ENCODE data around the gene CDCP1.
A peak's percentile ranks its signal among the peaks of the same experiment; 100 is the strongest.

CDCP1 gene

DNA sequence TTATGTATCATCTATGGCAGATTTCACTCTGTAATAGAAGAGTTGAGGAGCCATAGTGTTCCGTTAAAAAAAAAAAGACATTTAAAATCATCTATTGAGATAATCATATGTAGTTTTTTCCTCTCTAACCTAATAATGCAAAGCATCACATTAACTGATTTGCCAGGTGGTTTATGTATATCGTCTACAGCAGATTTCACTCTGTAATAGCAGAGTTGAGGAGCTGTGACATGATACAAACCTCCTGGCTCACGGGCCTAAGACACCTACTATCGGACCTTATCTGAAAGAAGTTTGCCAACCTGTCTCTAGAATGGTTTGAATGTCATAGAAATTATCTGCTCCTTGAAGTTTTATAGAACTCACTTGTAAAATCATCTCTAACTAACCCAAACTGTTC, 29.8 kb downstream of the CDCP1 start:
- H3K4me3 ChIP-seq (ENCODE audit: control insufficient read depth in 1 of 7, extremely low read depth in 1 of 7, insufficient read depth in 4 of 7, low read depth in 2 of 7, low read length in 6 of 7): no peak overlapping the region
- ChIA-PET POLR2A (no interaction called here), CTCF (no interaction called here)
- H3K9me3 ChIP-seq (ENCODE audit: control extremely low read depth in 1 of 5, control insufficient read depth in 4 of 5, insufficient read depth in 2 of 5, low read depth in 1 of 5, low read length in 4 of 5): no peaks in the 10 kb centered on the region
- no peak for DNase-seq
- no peaks in the 10 kb centered on the region for H3K27me3 ChIP-seq (replicated peaks in 2 of 5; ENCODE audit: control insufficient read depth in 4 of 5, insufficient read depth in 5 of 5, low read length in 4 of 5)
- 100% methylated on average over 2 of the region's 4 CpGs for WGBS (ENCODE audit: insufficient coverage)
- H3K4me1 ChIP-seq (ENCODE audit: control extremely low read depth in 1 of 4, control insufficient read depth in 4 of 4, insufficient read depth in 4 of 4, low read length in 3 of 4): peaks cover 6 to 20% (median 10%) of the 10 kb centered on the region in 4 experiments
- peaks cover 0 to 25% (median 3%) of the 10 kb centered on the region in 4 experiments for H3K36me3 ChIP-seq (ENCODE audit: control insufficient read depth in 4 of 4, insufficient read depth in 4 of 4, low read length in 3 of 4)
- H3K27ac ChIP-seq (ENCODE audit: insufficient read depth in 1 of 2, low read depth in 1 of 2, low read length in 2 of 2, poor library complexity in 1 of 2, severe bottlenecking in 2 of 2): no peak overlapping the region

DNA sequence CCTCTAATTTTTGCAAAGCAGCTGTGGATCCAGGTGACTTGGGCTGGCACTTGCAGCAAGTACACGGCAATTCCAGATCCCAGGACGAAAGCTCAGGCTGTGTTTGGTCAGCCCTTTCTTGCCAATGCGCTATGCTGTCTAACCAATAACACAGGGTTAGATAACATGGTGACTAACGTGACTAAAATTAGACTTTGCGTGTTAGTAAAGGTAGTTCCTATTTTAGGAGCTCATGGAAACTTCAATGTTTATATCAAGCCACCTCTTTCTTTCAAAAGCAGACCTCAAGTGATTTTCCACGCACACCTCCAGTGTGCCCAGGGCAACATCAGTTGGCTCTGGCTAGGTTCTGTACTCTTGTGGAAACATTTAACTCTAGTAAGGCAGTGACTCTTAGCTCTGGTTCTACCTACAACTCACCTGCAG, 32.5 kb downstream of the CDCP1 start:
- POLR2A ChIA-PET: no interaction called here
- CTCF ChIA-PET: interaction anchor here (0.9 to 2.4 kb wide), 7 partner anchors 10 to 97 kb away, joined by 3 to 6 read pairs (median 3); no protein-coding TSS in a partner anchor
- Histone ChIP-seq H3K4me3 (ENCODE audit: control insufficient read depth in 1 of 7, extremely low read depth in 1 of 7, insufficient read depth in 4 of 7, low read depth in 2 of 7, low read length in 6 of 7) (no peak overlapping the region), H3K27me3 (replicated peaks in 2 of 5; ENCODE audit: control insufficient read depth in 4 of 5, insufficient read depth in 5 of 5, low read length in 4 of 5) (no peaks in the 10 kb centered on the region), H3K36me3 (ENCODE audit: control insufficient read depth in 4 of 4, insufficient read depth in 4 of 4, low read length in 3 of 4) (peaks cover 0 to 27% (median 6%) of the 10 kb centered on the region in 4 experiments), H3K9me3 (ENCODE audit: control extremely low read depth in 1 of 5, control insufficient read depth in 4 of 5, insufficient read depth in 2 of 5, low read depth in 1 of 5, low read length in 4 of 5) (no peaks in the 10 kb centered on the region), H3K27ac (ENCODE audit: insufficient read depth in 1 of 2, low read depth in 1 of 2, low read length in 2 of 2, poor library complexity in 1 of 2, severe bottlenecking in 2 of 2) (no peak overlapping the region), H3K4me1 (ENCODE audit: control extremely low read depth in 1 of 4, control insufficient read depth in 4 of 4, insufficient read depth in 4 of 4, low read length in 3 of 4) (peaks cover 14 to 38% (median 24%) of the 10 kb centered on the region in 4 experiments)
- no peak for DNase-seq
- 67% methylated on average over 3 of the region's 6 CpGs for WGBS (ENCODE audit: insufficient coverage)

DNA sequence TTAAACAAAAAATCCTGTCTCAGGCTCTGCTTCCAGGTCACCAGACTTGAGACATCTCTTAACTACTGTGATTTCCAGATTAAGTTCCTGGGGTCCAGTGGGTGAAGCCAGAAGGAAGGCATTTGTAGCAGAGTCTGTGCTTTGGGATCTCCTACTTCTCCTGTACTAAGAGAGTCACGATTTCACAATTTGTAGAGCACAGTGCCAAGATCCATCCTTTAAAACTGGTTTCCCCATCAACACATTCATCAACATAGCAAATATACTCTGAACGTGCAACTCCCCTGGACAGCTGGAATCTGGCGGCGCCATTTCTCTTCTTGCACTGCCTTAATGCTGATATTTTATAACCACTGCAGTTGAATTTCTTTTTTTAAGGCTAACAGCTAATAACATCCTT, 33.2 kb downstream of the CDCP1 start:
- H3K27me3 ChIP-seq (replicated peaks in 2 of 5; ENCODE audit: control insufficient read depth in 4 of 5, insufficient read depth in 5 of 5, low read length in 4 of 5): no peaks in the 10 kb centered on the region
- CTCF ChIA-PET: interaction anchor here (0.9 to 2.4 kb wide), 6 partner anchors 9 to 97 kb away, joined by 3 to 6 read pairs (median 3); no protein-coding TSS in a partner anchor
- WGBS (ENCODE audit: insufficient coverage): 100% methylated on average over 2 of the region's 4 CpGs
- H3K27ac ChIP-seq (ENCODE audit: insufficient read depth in 1 of 2, low read depth in 1 of 2, low read length in 2 of 2, poor library complexity in 1 of 2, severe bottlenecking in 2 of 2): no peak overlapping the region
- POLR2A ChIA-PET: no interaction called here
- H3K9me3 ChIP-seq (ENCODE audit: control extremely low read depth in 1 of 5, control insufficient read depth in 4 of 5, insufficient read depth in 2 of 5, low read depth in 1 of 5, low read length in 4 of 5): no peaks in the 10 kb centered on the region
- no peak overlapping the region for H3K4me3 ChIP-seq (ENCODE audit: control insufficient read depth in 1 of 7, extremely low read depth in 1 of 7, insufficient read depth in 4 of 7, low read depth in 2 of 7, low read length in 6 of 7)
- DNase-seq: no peak
- peaks cover 0 to 27% (median 6%) of the 10 kb centered on the region in 4 experiments for H3K36me3 ChIP-seq (ENCODE audit: control insufficient read depth in 4 of 4, insufficient read depth in 4 of 4, low read length in 3 of 4)
- peaks cover 9 to 31% (median 20%) of the 10 kb centered on the region in 4 experiments for H3K4me1 ChIP-seq (ENCODE audit: control extremely low read depth in 1 of 4, control insufficient read depth in 4 of 4, insufficient read depth in 4 of 4, low read length in 3 of 4)

DNA sequence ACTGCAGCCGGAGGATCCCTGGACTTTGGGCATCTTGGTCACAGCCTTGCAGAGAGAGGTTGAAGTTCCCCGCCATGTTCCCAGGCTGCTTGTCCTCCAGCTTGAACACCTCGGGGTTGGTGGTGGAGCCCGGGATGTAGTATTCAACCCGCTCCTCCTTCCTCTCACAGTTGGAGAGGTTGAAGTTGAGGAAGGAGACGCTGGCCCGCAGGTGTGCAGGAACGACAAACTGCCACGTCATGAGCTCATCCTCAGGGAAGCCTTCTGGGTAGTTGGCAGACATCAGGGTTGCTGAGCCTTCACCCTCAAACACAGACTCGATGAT, 35.7 kb downstream of the CDCP1 start:
- Histone ChIP-seq H3K27me3 (replicated peaks in 2 of 5; ENCODE audit: control insufficient read depth in 4 of 5, insufficient read depth in 5 of 5, low read length in 4 of 5) (no peaks in the 10 kb centered on the region), H3K4me1 (ENCODE audit: control extremely low read depth in 1 of 4, control insufficient read depth in 4 of 4, insufficient read depth in 4 of 4, low read length in 3 of 4) (peaks cover 9 to 44% (median 33%) of the 10 kb centered on the region in 4 experiments), H3K27ac (ENCODE audit: insufficient read depth in 1 of 2, low read depth in 1 of 2, low read length in 2 of 2, poor library complexity in 1 of 2, severe bottlenecking in 2 of 2) (no peak overlapping the region), H3K4me3 (ENCODE audit: control insufficient read depth in 1 of 7, extremely low read depth in 1 of 7, insufficient read depth in 4 of 7, low read depth in 2 of 7, low read length in 6 of 7) (peak overlapping the region in 4 of 7 experiments; percentile 38 to 51 (median 50)), H3K36me3 (ENCODE audit: control insufficient read depth in 4 of 4, insufficient read depth in 4 of 4, low read length in 3 of 4) (peaks cover 0 to 33% (median 8%) of the 10 kb centered on the region in 4 experiments), H3K9me3 (ENCODE audit: control extremely low read depth in 1 of 5, control insufficient read depth in 4 of 5, insufficient read depth in 2 of 5, low read depth in 1 of 5, low read length in 4 of 5) (no peaks in the 10 kb centered on the region)
- no peak for DNase-seq
- CTCF ChIA-PET: interaction anchor here (1.4 kb wide), 1 partner anchor 11 kb away, joined by 3 read pairs; no protein-coding TSS in a partner anchor
- WGBS (ENCODE audit: insufficient coverage): 68% methylated on average over 8 of the region's 10 CpGs
- POLR2A ChIA-PET: no interaction called here

DNA sequence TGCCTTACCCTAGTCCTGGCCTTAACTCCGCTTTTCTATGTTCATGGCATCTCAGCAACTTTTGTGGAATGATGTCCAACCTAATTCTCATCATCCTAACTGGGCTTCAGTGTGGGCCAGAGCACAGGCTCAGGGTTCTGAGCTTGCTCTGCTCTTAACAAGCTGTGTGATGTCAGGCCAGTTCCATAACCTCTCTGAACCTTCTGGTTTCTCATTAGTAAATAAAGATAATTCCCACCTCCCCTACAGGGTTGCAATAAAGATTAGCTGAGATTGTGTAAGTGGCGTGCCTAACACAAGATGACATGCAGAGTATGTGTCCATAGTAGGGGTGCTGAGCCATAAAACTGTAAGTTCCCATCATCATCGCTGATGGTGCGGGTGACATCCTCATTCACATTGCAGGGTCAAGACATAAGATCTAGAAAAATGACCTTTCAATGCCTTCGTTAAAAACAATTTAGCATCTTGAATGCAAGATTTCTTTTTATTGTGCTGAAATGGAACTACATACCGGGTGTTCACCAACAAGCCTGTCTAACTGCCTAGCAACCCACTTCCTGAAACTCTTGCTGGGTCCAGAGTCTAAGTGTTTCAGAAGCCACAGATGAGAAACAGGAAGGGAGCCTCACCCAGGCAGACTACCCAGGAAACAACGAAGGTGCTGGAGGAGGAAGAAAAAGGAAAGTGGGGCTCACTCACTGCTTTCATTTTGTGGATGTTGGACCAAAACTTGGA, 36.2 kb downstream of the CDCP1 start:
- ChIA-PET CTCF (interaction anchor here (1.4 kb wide), 1 partner anchor 12 kb away, joined by 3 read pairs; no protein-coding TSS in a partner anchor), POLR2A (no interaction called here)
- Histone ChIP-seq H3K4me3 (ENCODE audit: control insufficient read depth in 1 of 7, extremely low read depth in 1 of 7, insufficient read depth in 4 of 7, low read depth in 2 of 7, low read length in 6 of 7) (peak overlapping the region in 5 of 7 experiments; percentile 8 to 51 (median 50)), H3K36me3 (ENCODE audit: control insufficient read depth in 4 of 4, insufficient read depth in 4 of 4, low read length in 3 of 4) (peaks cover 0 to 33% (median 8%) of the 10 kb centered on the region in 4 experiments), H3K27ac (ENCODE audit: insufficient read depth in 1 of 2, low read depth in 1 of 2, low read length in 2 of 2, poor library complexity in 1 of 2, severe bottlenecking in 2 of 2) (peak overlapping the region in 1 of 2 experiments; percentile 38), H3K4me1 (ENCODE audit: control extremely low read depth in 1 of 4, control insufficient read depth in 4 of 4, insufficient read depth in 4 of 4, low read length in 3 of 4) (peaks cover 9 to 49% (median 36%) of the 10 kb centered on the region in 4 experiments), H3K9me3 (ENCODE audit: control extremely low read depth in 1 of 5, control insufficient read depth in 4 of 5, insufficient read depth in 2 of 5, low read depth in 1 of 5, low read length in 4 of 5) (no peaks in the 10 kb centered on the region), H3K27me3 (replicated peaks in 2 of 5; ENCODE audit: control insufficient read depth in 4 of 5, insufficient read depth in 5 of 5, low read length in 4 of 5) (no peaks in the 10 kb centered on the region)
- 52% methylated on average over 7 of the region's 7 CpGs for WGBS (ENCODE audit: insufficient coverage)
- DNase-seq: peak; percentile 61 to 92 (median 87)

DNA sequence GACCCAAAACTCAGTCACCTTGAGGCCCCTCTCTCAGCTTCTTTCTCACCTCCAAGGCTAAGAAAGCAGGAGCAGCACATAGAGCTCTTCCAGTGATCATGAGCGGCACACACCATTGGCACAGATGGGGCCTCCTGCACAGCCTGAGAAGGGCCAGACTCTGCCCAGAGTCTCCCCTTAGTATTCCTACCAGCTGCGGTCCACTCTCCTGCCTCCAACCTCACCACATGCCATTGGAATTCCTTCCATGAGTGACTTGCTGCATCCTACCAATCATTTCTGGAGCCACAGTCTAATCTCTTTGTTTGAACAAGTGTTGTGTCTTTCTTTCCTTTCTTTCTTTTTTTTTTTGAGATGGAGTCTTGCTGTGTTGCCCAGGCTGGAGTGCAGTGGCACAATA, 39.3 kb downstream of the CDCP1 start:
- WGBS (ENCODE audit: insufficient coverage): 100% methylated on average over 1 of the region's 2 CpGs
- H3K4me3 ChIP-seq (ENCODE audit: control insufficient read depth in 1 of 7, extremely low read depth in 1 of 7, insufficient read depth in 4 of 7, low read depth in 2 of 7, low read length in 6 of 7): no peak overlapping the region
- CTCF ChIA-PET: interaction anchor here (0.7 kb wide), 1 partner anchor 44 kb away, joined by 3 read pairs; no protein-coding TSS in a partner anchor

More for the DNA sequence above, 39.3 kb downstream of the CDCP1 start:
- no peak for DNase-seq
- Histone ChIP-seq H3K27ac (ENCODE audit: insufficient read depth in 1 of 2, low read depth in 1 of 2, low read length in 2 of 2, poor library complexity in 1 of 2, severe bottlenecking in 2 of 2) (no peak overlapping the region), H3K36me3 (ENCODE audit: control insufficient read depth in 4 of 4, insufficient read depth in 4 of 4, low read length in 3 of 4) (peaks cover 0 to 39% (median 13%) of the 10 kb centered on the region in 4 experiments), H3K9me3 (ENCODE audit: control extremely low read depth in 1 of 5, control insufficient read depth in 4 of 5, insufficient read depth in 2 of 5, low read depth in 1 of 5, low read length in 4 of 5) (peaks cover 0 to 6% (median 0%) of the 10 kb centered on the region in 5 experiments), H3K27me3 (replicated peaks in 2 of 5; ENCODE audit: control insufficient read depth in 4 of 5, insufficient read depth in 5 of 5, low read length in 4 of 5) (no peaks in the 10 kb centered on the region), H3K4me1 (ENCODE audit: control extremely low read depth in 1 of 4, control insufficient read depth in 4 of 4, insufficient read depth in 4 of 4, low read length in 3 of 4) (peaks cover 14 to 52% (median 38%) of the 10 kb centered on the region in 4 experiments)
- POLR2A ChIA-PET: interaction anchor here (0.7 kb wide), 1 partner anchor 11 kb away, joined by 3 read pairs; no protein-coding TSS in a partner anchor
